Subcutaneous abdominal adipose tissue (tissue), 5 donors: ENCODE results near the gene NR5A1.

Experiments used
- H3K27ac ChIP-seq: one replicate; pipeline ENCODE4 v1.7.0; 2013; ENCODE audit warnings: low read depth, mild to moderate bottlenecking, inconsistent platforms, low read length, moderate library complexity
- H3K27me3 ChIP-seq, 5 donors: one replicate each; pipeline ENCODE4 v1.7.0; 2013; ENCODE audit warnings: low read length in 5 of 5, inconsistent platforms in 1 of 5; ENCODE audit not compliant: control insufficient read depth in 5 of 5, insufficient read depth in 4 of 5
- H3K36me3 ChIP-seq, 5 donors: one replicate each; pipeline ENCODE4 v1.7.0; 2013; ENCODE audit warnings: low read length in 5 of 5; ENCODE audit not compliant: control insufficient read depth in 5 of 5, insufficient read depth in 5 of 5
- H3K4me1 ChIP-seq, 5 donors: one replicate each; pipeline ENCODE4 v1.7.0; 2013; ENCODE audit warnings: low read length in 5 of 5, mild to moderate bottlenecking in 3 of 5, moderate library complexity in 1 of 5; ENCODE audit not compliant: control insufficient read depth in 5 of 5, insufficient read depth in 5 of 5
- H3K4me3 ChIP-seq, 5 donors: one replicate each; pipeline ENCODE4 v1.7.0; 2013; ENCODE audit warnings: low read length in 5 of 5, low read depth in 1 of 5
- H3K9ac ChIP-seq, 5 donors: one replicate each; pipeline ENCODE4 v1.7.0; 2013; ENCODE audit warnings: low read length in 5 of 5, mild to moderate bottlenecking in 4 of 5, moderate library complexity in 3 of 5
- H3K9me3 ChIP-seq, 5 donors: one replicate each; pipeline ENCODE4 v1.7.0; 2013; ENCODE audit warnings: low read length in 5 of 5; ENCODE audit not compliant: control insufficient read depth in 5 of 5
- donor health status: healthy.
- donor health status: healthy.
- donor health status: healthy.
- donor health status: healthy.
- donor health status: healthy.

Gene NR5A1

GRCh38 chr9:124438091-124438490 lies 69.1 kb downstream of the NR5A1 start:
- Histone ChIP-seq H3K27ac (no peak overlapping the region), H3K9ac (no peak overlapping the region), H3K36me3 (no peaks in the 10 kb centered on the region), H3K4me3 (no peak overlapping the region), H3K9me3 (peaks cover 7 to 14% (median 11%) of the 10 kb centered on the region in 5 donors), H3K4me1 (no peaks in the 10 kb centered on the region), H3K27me3 (peaks cover 0 to 8% (median 6%) of the 10 kb centered on the region in 5 donors)

GRCh38 chr9:124437086-124437485 lies 70.1 kb downstream of the NR5A1 start:
- H3K9ac ChIP-seq = no peak overlapping the region
- no peak overlapping the region for H3K4me3 ChIP-seq
- H3K4me1 ChIP-seq = no peaks in the 10 kb centered on the region
- H3K36me3 ChIP-seq = no peaks in the 10 kb centered on the region
- H3K27me3 ChIP-seq = peaks cover 0 to 8% (median 6%) of the 10 kb centered on the region in 5 donors
- no peak overlapping the region for H3K27ac ChIP-seq
- H3K9me3 ChIP-seq = peaks cover 4 to 14% (median 7%) of the 10 kb centered on the region in 5 donors

- Histone ChIP-seq H3K4me1 (peaks cover 0 to 5% (median 3%) of the 10 kb centered on the region in 5 donors), H3K9ac (no peak overlapping the region), H3K4me3 (no peak overlapping the region), H3K36me3 (no peaks in the 10 kb centered on the region), H3K27ac (no peak overlapping the region), H3K9me3 (peaks cover 4 to 14% (median 7%) of the 10 kb centered on the region in 5 donors), H3K27me3 (peaks cover 0 to 8% (median 6%) of the 10 kb centered on the region in 5 donors)
Observed at GRCh38 chr9:124436320-124436719, 70.9 kb downstream of the NR5A1 start.
